Gastrocnemius medialis (tissue), 4 donors: Measurements from ENCODE around the gene ARHGAP35. TPM values are rescaled to one million over a fixed set of nuclear protein-coding genes. Genes with fewer than 3 reads are reported as not detected.

Experiments used
- ATAC-seq, 2 donors: fragments of 150-250 bp; one replicate each; pipeline ENCODE4 v1.9.1; 2016
- DNase-seq, 2 donors: peaks; one replicate each; pipeline ENCODE4 v3.0.0-alpha.2; 2019
- H3K27ac ChIP-seq, 4 donors: fragments of 200-600 bp; sonication (generic); 1 replicate in 1 of 4; 2 replicates in 3 of 4; pipeline ENCODE4 v1.5.1; 2016 to 2018; ENCODE audit warnings: mild to moderate bottlenecking in 2 of 4, moderate library complexity in 1 of 4
- H3K27me3 ChIP-seq, 3 donors: fragments of 200-600 bp; sonication (generic) in 2 of 3; 1 replicate in 1 of 3; 2 replicates in 2 of 3; pipeline versions ENCODE4 v1.5.1 to v1.6.0; 2016 to 2019; ENCODE audit warnings: mild to moderate bottlenecking in 1 of 3, moderate library complexity in 1 of 3
- H3K36me3 ChIP-seq, 2 donors: fragments of 200-600 bp; sonication (generic) in 1 of 2; one replicate each; pipeline ENCODE4 v1.5.1; 2017 to 2018
- H3K4me1 ChIP-seq, 2 donors: fragments of 200-600 bp; sonication (generic) in 1 of 2; one replicate each; pipeline ENCODE4 v1.5.1; 2016 to 2017; ENCODE audit warnings: mild to moderate bottlenecking in 2 of 2
- H3K4me3 ChIP-seq, 4 donors: fragments of 200-600 bp; sonication (generic) in 3 of 4; 1 replicate in 1 of 4; 2 replicates in 3 of 4; pipeline ENCODE4 v1.5.1; 2016 to 2019; ENCODE audit warnings: mild to moderate bottlenecking in 2 of 4
- H3K9me3 ChIP-seq, 3 donors: fragments of 200-600 bp; sonication (generic) in 2 of 3; 1 replicate in 1 of 3; 2 replicates in 2 of 3; pipeline ENCODE4 v1.5.1; 2016 to 2019
- POLR2A ChIP-seq, 2 donors: fragments of 450-650 bp; IDR thresholded peaks; one replicate each; pipeline ENCODE4 v1.6.1; 2017; ENCODE audit warnings: antibody characterized with exemption in 2 of 2, mild to moderate bottlenecking in 2 of 2, moderate library complexity in 2 of 2
- in situ Hi-C, 4 donors: fragments of 200-750 bp; cut with MboI; loops; one replicate each; pipeline versions ENCODE4 v1.15.0 to v1.8.0; 2017; ENCODE audit warnings: low sequenced_read_pairs in 4 of 4
- intact Hi-C: fragments of 100-400 bp; cut with DNase I; formaldehyde crosslinking; loops from one replicate; pipeline ENCODE4 v1.15.1; 2023; ENCODE audit warnings: low total_unique reads
- total RNA-seq, 4 donors: library from RNA; depleted of rRNA; stranded (reverse); fragments of >200 nt; gene quantifications; one replicate each; pipeline versions ENCODE4 v1.1.0 to v1.2.3, GENCODE V29; 2016
- TF ChIP-seq, protein P1 (sequence below), 5 experiments: fragments of 450-650 bp in 3 of 5; fragments of 200-600 bp in 2 of 5; sonication (generic) in 2 of 5; IDR thresholded peaks in 4 of 5; conservative IDR thresholded peaks in 1 of 5; 1 replicate in 4 of 5; 2 replicates in 1 of 5; pipeline ENCODE4 v1.5.1; 2016 to 2019; ENCODE audit warnings: antibody characterized with exemption in 5 of 5, mild to moderate bottlenecking in 3 of 5, moderate library complexity in 3 of 5

Gene ARHGAP35
- total RNA-seq, 4 donors from 2014 or later = 16.1 to 43.6 (median 32.7) TPM

DNA sequence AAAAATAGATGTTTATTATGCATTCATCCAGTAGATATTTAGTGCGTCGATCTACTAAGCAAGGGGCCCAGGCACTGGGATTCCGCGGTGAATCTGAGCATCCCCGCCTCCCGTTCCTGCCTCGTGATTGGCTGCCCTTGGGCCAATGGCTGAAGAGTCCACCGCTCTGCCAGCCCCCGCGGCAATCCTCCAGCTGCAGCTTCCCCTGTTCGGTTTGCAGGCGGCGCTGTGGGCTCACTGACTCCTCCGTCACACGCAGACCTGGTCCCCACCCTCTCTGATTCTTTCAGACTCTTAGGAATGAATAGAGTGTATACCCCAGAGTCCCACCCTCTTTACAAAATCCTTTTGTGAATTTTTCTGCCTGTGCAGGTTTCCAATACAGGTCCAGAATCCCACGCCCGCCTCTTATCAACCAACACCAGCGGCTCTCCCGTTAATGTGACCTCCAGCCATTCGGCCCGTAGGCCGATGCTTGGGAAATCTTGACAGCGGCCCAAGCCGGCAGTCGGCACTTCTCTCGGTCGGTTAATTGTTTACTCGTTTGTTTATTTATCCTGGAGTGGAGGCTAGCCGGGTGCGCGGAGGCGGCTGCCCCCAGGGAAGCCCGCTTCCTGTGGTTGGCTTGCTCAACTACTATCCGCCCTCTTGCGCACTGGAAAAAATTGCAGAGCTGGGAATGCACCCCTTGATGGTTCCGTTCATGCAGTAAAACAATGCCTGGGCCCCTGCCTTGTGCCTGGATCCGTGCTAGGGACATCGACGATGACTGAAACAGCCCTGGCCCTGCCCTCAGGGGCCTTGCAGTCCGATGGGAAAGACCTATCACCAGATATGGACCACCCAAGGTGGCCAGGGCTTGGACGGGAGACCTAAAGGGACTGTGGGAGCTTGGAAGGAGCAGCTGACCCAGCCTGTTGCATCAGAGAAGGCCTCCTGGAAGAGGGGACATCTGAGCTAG lies 4.5 kb upstream of the ARHGAP35 start:
- DNase-seq (peak; percentile 97), ATAC-seq (peak; percentile 65 to 67)
- in situ Hi-C loops (loop anchor here (5.0 to 10.0 kb wide), 2 partner anchors 136 to 258 kb away; partner anchors contain the start of gene ZC3H4 (in 1 of the 4)), intact Hi-C loops (loop anchor here (1.0 kb wide), 1 partner anchor 135 kb away; no protein-coding TSS in a partner anchor)
- peaks cover 13 to 15% of the 10 kb centered on the region in 2 donors for H3K4me1 ChIP-seq
- H3K36me3 ChIP-seq = no peaks in the 10 kb centered on the region
- peak overlapping the region; percentile 67 to 82 (median 75) for H3K27ac ChIP-seq
- peak overlapping the region; percentile 27 to 56 (median 43) for H3K4me3 ChIP-seq
- no peaks in the 10 kb centered on the region for H3K27me3 ChIP-seq
- TF ChIP-seq, protein P1, sequence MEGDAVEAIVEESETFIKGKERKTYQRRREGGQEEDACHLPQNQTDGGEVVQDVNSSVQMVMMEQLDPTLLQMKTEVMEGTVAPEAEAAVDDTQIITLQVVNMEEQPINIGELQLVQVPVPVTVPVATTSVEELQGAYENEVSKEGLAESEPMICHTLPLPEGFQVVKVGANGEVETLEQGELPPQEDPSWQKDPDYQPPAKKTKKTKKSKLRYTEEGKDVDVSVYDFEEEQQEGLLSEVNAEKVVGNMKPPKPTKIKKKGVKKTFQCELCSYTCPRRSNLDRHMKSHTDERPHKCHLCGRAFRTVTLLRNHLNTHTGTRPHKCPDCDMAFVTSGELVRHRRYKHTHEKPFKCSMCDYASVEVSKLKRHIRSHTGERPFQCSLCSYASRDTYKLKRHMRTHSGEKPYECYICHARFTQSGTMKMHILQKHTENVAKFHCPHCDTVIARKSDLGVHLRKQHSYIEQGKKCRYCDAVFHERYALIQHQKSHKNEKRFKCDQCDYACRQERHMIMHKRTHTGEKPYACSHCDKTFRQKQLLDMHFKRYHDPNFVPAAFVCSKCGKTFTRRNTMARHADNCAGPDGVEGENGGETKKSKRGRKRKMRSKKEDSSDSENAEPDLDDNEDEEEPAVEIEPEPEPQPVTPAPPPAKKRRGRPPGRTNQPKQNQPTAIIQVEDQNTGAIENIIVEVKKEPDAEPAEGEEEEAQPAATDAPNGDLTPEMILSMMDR (IDR thresholded peaks at IDR 0.05 in 4 of 5, conservative IDR thresholded peaks at IDR 0.05 in 1 of 5) = peak; percentile 71 to 84 (median 74)
- TF ChIP-seq POLR2A (IDR thresholded peaks at IDR 0.05) = peak in 1 of 2 donors; percentile 10
- no peaks in the 10 kb centered on the region for H3K9me3 ChIP-seq

GRCh38 chr19:46859637-46860124 lies 1.1 kb upstream of the ARHGAP35 start:
- no peak for ATAC-seq
- in situ Hi-C loops = loop anchor here (5.0 to 10.0 kb wide), 3 partner anchors 63 to 255 kb away; partner anchors contain the start of gene ZC3H4 (in 1 of the 4)
- H3K4me1 ChIP-seq = peaks cover 45 to 47% of the 10 kb centered on the region in 2 donors

GRCh38 chr19:46860125-46860845 lies 512 bp upstream of the ARHGAP35 start:
- H3K9me3 ChIP-seq = no peaks in the 10 kb centered on the region
- no peaks in the 10 kb centered on the region for H3K36me3 ChIP-seq
- peaks cover 51 to 53% of the 10 kb centered on the region in 2 donors for H3K4me1 ChIP-seq
- peak; percentile 83 to 84 for TF ChIP-seq POLR2A (IDR thresholded peaks at IDR 0.05)
- TF ChIP-seq, protein P1 (IDR thresholded peaks at IDR 0.05 in 4 of 5, conservative IDR thresholded peaks at IDR 0.05 in 1 of 5) = no peak
- in situ Hi-C loops = loop anchor here in 1 of 4 donors (5.0 kb wide), 1 partner anchor 62 kb away; no protein-coding TSS in a partner anchor
- peak overlapping the region; percentile 71 to 98 (median 86) for H3K4me3 ChIP-seq
- intact Hi-C loops = loop anchor here (2.0 kb wide), 1 partner anchor 67 kb away; no protein-coding TSS in a partner anchor
- peak; percentile 79 to 83 for ATAC-seq
- H3K27me3 ChIP-seq = no peaks in the 10 kb centered on the region
- peak; percentile 99 for DNase-seq
- peak overlapping the region; percentile 94 to 100 (median 100) for H3K27ac ChIP-seq

More at GRCh38 chr19:46859637-46860124, 1.1 kb upstream of the ARHGAP35 start:
- Histone ChIP-seq H3K27ac (peak overlapping the region; percentile 94 to 100 (median 100)), H3K4me3 (peak overlapping the region; percentile 31 to 98 (median 76)), H3K27me3 (no peaks in the 10 kb centered on the region), H3K36me3 (no peaks in the 10 kb centered on the region), H3K9me3 (no peaks in the 10 kb centered on the region)
- intact Hi-C loops = loop anchor here (2.0 kb wide), 1 partner anchor 67 kb away; no protein-coding TSS in a partner anchor
- peak; percentile 52 to 76 for DNase-seq
- TF ChIP-seq POLR2A (IDR thresholded peaks at IDR 0.05) = no peak
- TF ChIP-seq, protein P1 (IDR thresholded peaks at IDR 0.05 in 4 of 5, conservative IDR thresholded peaks at IDR 0.05 in 1 of 5) = no peak
